BE2C (cell line): Measurements from ENCODE around the gene PRKCZ.
A peak's percentile ranks its signal among the peaks of the same experiment; 100 is the strongest.

Experiments
- DNase-seq: peaks from one replicate; pipeline ENCODE4 v3.0.0-alpha.2; 2020
- H3K27me3 ChIP-seq: fragments of 250-450 bp; sonication (Bioruptor Pico); 2 replicates; pipeline ENCODE4 v1.5.1; 2020; ENCODE audit warnings: mild to moderate bottlenecking
- H3K36me3 ChIP-seq: fragments of 250-450 bp; sonication (Bioruptor Pico); 2 replicates; pipeline ENCODE4 v1.5.1; 2020; ENCODE audit warnings: mild to moderate bottlenecking
- H3K4me1 ChIP-seq: fragments of 250-450 bp; sonication (Bioruptor Pico); 2 replicates; pipeline ENCODE4 v1.5.1; 2020
- H3K4me3 ChIP-seq: 2 replicates; pipeline ENCODE4 v1.5.1; 2011; ENCODE audit warnings: low read depth, low read length
- H3K9me3 ChIP-seq: fragments of 250-450 bp; sonication (Bioruptor Pico); 2 replicates; pipeline ENCODE4 v1.5.1; 2020
- TF ChIP-seq, protein P1 (sequence below): IDR thresholded peaks from 2 replicates; pipeline ENCODE4 v1.5.1; 2012; ENCODE audit warnings: mild to moderate bottlenecking, low read depth, low read length

Gene PRKCZ

DNA sequence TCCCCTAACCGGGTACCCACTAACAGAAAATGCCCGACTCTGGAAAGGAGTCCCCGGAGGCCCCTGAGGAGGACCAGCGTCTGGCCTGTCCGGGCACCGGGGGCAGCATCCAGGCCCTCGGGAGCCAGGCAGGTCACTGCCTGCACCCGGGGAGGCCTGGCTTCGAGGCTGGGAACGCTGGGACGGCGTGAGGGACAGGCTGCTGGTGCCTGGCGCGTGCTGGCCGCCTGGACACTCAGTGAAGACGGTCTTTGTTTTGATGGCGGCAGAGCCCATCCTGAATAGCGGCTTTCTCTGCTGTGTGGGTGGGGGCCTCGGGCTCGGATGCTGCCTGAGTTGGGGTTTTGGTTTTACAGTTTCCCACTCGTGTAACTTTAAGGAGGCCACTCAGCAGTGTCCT, 37.6 kb downstream of the PRKCZ start:
- no peaks in the 10 kb centered on the region for H3K4me1 ChIP-seq
- peaks cover 36% of the 10 kb centered on the region for H3K27me3 ChIP-seq
- TF ChIP-seq, protein P1, sequence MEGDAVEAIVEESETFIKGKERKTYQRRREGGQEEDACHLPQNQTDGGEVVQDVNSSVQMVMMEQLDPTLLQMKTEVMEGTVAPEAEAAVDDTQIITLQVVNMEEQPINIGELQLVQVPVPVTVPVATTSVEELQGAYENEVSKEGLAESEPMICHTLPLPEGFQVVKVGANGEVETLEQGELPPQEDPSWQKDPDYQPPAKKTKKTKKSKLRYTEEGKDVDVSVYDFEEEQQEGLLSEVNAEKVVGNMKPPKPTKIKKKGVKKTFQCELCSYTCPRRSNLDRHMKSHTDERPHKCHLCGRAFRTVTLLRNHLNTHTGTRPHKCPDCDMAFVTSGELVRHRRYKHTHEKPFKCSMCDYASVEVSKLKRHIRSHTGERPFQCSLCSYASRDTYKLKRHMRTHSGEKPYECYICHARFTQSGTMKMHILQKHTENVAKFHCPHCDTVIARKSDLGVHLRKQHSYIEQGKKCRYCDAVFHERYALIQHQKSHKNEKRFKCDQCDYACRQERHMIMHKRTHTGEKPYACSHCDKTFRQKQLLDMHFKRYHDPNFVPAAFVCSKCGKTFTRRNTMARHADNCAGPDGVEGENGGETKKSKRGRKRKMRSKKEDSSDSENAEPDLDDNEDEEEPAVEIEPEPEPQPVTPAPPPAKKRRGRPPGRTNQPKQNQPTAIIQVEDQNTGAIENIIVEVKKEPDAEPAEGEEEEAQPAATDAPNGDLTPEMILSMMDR = no peak

DNA sequence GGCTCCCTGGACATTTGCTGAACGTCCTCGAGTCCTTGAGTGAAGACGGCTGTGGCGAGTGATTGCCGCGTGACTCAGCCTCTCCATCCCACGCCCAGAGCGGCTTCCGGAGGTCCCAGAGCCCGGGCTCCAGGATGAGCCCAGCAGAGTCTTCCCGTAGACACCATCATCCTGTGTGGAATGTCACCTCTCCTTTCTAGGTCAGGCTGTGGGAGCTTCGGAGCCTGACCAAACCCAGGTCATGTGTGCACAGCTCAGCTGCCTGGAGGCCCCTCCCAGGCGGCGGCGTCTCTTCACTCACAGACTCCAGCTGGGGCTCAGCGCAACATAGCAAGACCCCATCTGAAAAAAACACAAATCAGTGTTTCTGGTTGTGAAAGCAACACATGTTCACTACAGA, 38.2 kb downstream of the PRKCZ start:
- H3K4me3 ChIP-seq = no peak overlapping the region
- H3K36me3 ChIP-seq = no peaks in the 10 kb centered on the region
- TF ChIP-seq, protein P1 = no peak
- no peak for DNase-seq
- H3K4me1 ChIP-seq = no peaks in the 10 kb centered on the region
- no peaks in the 10 kb centered on the region for H3K9me3 ChIP-seq
- H3K27me3 ChIP-seq = peaks cover 29% of the 10 kb centered on the region

More for the DNA sequence above, 37.6 kb downstream of the PRKCZ start:
- Histone ChIP-seq H3K9me3 (no peaks in the 10 kb centered on the region), H3K36me3 (no peaks in the 10 kb centered on the region), H3K4me3 (no peak overlapping the region)
- DNase-seq = no peak

DNA sequence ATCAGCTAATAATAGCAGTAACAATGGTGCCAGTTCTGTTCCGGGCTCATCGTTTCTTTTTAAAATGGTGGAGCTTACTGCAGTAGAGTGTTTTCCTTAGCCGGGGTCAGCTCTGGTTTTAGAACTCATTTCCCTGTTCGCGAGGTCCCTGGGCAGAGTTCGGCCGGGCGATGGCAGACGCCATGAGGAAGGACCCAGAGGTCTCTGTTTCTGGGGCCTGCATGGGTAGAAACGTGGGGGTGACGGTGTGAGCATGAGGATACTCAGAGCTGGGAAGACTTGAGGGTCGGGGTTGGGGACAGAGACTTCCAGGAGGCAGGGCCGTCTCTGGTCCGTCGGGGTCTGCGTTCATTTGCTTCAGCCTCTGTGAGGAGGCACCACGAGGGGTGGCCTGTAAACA, 38.8 kb downstream of the PRKCZ start:
- peaks cover 23% of the 10 kb centered on the region for H3K27me3 ChIP-seq
- no peaks in the 10 kb centered on the region for H3K9me3 ChIP-seq

DNA sequence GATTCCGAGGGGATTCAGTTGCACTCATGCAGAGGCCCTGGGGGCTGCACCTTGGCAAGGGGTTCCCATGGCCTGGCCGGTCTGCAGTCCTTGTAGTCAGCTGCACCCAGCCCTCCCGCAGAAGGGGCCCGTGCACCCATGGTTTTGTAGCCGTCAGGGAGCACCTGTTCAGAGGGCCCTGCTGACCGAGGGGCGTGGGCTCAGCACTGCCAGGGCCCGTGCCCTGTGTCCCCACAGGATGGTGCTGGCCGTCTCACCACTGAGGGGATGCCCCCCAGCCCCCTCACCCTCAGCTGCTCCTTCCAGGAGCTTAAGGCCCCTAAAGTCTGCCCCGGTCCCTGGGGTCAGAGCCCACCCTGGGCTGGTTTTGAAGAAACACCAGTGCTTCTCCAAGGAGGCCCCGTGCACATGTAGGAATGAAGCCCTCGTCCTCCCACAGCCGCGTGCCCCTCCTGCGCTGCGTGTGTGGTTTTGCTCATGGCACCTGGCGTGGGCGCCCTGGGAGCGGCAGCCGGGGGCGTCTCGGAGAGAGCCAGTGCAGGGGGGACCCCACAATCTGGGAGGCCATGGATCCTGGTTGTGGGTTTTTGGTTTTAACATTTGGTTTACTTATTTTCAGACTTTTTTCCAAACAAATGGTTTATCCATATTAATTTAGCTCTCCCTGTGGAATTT, 40.1 kb downstream of the PRKCZ start:
- no peak for DNase-seq
- Histone ChIP-seq H3K36me3 (no peaks in the 10 kb centered on the region), H3K9me3 (no peaks in the 10 kb centered on the region), H3K4me1 (no peaks in the 10 kb centered on the region), H3K4me3 (no peak overlapping the region), H3K27me3 (peaks cover 19% of the 10 kb centered on the region)
- TF ChIP-seq, protein P1 = no peak

More for the DNA sequence above, 38.8 kb downstream of the PRKCZ start:
- TF ChIP-seq, protein P1 = no peak
- H3K36me3 ChIP-seq = no peaks in the 10 kb centered on the region
- no peak overlapping the region for H3K4me3 ChIP-seq
- no peaks in the 10 kb centered on the region for H3K4me1 ChIP-seq
- no peak for DNase-seq

DNA sequence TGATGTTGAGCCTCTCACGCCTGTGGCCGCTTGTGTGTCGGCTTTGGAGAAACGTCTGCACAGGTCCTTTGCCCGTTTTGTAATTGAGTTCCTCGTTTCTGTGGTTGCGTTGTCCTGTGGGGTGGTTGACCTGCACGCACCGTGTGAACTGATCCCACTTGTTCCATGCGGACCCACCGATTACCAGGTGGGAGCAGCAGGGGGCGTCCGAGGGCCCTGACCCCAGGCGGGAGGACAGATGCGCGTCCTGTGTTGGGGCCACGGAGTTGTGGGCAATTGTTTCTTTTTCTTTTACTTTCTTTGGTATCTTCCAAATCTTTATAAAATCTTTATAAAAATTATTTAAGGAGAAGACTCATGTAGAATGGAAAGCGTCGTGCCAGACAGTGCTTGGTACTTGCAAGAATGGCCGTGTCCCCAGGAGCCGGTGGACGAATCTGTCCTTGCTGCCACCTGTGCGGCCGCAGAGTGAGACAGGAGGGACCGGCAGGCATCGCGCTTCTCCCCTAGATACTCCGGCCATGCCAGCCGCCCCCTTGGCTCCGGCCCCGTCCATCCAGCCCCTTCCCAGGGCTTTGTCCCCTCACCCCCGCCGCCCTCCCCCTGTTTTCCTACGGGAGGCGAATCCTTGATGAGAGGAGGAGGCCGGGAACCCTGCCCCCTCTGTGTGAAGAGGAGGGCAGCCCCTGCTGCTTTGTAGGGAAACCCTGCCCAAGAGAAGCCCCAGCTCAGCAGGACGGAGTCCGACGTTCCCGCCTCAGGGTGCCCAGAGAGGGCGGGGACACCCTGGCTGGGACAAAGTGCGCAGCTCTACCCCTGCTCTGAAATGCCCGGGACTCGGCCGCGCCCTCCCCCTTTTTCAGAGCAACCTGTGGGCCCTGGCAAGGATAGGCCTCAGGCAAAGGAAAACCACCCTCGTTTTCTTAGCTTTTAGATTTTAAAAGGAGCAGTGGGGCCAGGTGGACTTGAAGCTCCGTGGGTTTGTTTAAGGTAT, 41.7 kb downstream of the PRKCZ start:
- Histone ChIP-seq H3K4me1 (no peaks in the 10 kb centered on the region), H3K9me3 (no peaks in the 10 kb centered on the region), H3K27me3 (peaks cover 10% of the 10 kb centered on the region), H3K36me3 (no peaks in the 10 kb centered on the region), H3K4me3 (no peak overlapping the region)
- TF ChIP-seq, protein P1 = peak; percentile 72
- peak; percentile 66 for DNase-seq

DNA sequence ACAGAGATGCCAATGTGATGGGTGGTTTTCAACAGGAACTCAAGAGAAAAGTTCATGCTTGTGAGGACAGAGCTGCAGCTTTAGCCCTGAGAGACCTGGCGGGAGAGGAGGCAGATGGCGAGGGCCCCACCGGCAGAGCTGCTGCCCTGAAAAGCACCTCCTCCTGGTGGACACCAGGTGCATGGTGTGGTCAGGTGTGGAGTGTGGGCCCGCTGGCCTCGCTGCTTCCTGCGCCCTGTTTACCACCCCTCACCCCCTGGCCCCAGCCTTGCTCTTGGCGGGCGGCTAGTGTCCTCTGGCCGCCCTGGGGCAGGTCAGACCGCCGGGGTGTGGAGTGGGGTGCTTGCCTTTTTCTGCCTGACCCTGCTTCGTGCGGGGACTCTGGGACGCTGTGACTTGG, 42.8 kb downstream of the PRKCZ start:
- DNase-seq = no peak
- TF ChIP-seq, protein P1 = no peak
- no peak overlapping the region for H3K4me3 ChIP-seq
- H3K4me1 ChIP-seq = no peaks in the 10 kb centered on the region
- peaks cover 3% of the 10 kb centered on the region; the same call in 1 of the 2 replicates for H3K27me3 ChIP-seq
- H3K9me3 ChIP-seq = no peaks in the 10 kb centered on the region
- H3K36me3 ChIP-seq = no peaks in the 10 kb centered on the region
